Subcutaneous adipose tissue (tissue), 4 donors: ENCODE data around the gene ZNF101. TPM values are rescaled to one million over a fixed set of nuclear protein-coding genes. Genes with fewer than 3 reads are reported as not detected.

ENCODE experiments used
- CTCF ChIP-seq: fragments of 450-650 bp; IDR thresholded peaks from one replicate; pipeline ENCODE4 v1.5.1; 2016; ENCODE audit warnings: low read depth, mild to moderate bottlenecking, control low read depth, antibody characterized with exemption, moderate library complexity
- total RNA-seq, 4 donors: library from RNA; depleted of rRNA; stranded (reverse); fragments of >200 nt; gene quantifications; one replicate each; pipeline ENCODE4 v1.1.0, GENCODE V29; 2016

ZNF101 gene
- total RNA-seq, 4 donors from 2014 or later, result 4.5 to 11.6 (median 5.6) TPM

DNA sequence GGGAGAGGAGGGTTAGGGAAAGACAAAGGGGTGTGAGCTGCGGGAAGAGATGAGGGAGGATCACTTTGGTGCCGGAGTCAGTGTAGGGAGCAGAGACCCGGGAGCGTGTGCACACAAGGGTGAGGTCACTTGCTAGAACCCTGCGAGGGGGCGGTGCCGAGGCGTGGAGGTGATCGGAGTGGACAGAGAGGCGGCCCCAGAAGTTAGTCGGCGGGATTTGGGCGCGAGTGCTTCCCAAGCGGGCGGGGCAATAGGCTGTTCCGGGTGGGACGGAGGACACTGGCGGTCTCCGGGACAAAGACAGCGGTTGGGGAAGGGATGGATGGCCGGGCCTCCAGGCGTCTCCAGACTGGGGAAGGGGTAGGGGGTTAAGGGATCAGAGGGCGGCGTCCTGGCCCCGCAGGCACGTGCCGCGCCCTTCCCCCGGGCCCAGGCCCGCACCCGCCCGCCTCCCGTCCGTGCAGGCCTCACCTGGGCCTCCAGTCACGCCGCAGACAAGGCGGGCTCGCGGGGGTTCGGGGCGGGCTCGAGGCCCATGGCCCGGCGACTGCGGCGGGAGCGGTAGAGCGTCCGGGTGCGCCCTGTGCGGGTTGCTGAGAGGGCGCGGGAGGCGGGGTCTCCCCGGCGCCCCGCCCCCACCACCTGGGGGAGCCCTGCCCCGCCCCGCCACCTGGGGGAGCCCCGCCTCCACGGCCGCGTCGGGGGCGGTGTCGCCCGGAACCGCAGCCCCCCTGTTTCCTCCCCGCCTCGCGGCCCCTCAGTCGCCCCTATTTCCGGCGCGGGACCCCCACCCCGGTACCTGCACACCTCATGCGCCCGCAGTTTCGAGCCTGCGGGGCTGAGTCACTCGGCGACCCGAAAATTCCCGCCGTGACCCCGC is 40.8 kb upstream of the ZNF101 start, which contains the start of gene LPAR2:
Gene LPAR2 (minus strand): TSS at position 600 of the 880 bp plus-strand sequence. CDS start 945 bp downstream, outside the sequence.
- TF ChIP-seq CTCF, result no peak

GRCh38 chr19:19628501-19629134 is 40.0 kb upstream of the ZNF101 start:
- no peak for TF ChIP-seq CTCF

GRCh38 chr19:19630062-19630414 is 38.6 kb upstream of the ZNF101 start:
- TF ChIP-seq CTCF, result no peak

DNA sequence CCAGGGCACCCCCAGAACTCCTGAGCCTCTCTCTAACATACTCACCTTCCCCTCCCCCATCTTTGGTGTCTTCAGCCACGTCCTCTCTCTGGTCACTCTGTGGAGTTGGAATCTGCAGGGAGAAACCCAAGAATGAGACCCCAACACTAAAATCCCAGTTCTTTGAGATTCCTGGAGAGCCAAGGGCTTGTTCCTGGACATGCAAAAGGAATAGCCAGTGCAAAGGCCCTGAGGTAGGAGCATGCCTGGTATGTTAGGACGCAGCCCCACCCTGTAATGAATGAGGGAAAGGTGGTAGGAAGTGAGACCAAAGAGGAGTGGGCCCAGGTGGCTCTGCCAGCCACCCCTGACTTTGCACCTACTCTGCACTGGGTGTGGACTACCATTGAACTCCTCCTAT is 38.2 kb upstream of the ZNF101 start:
- TF ChIP-seq CTCF, result no peak

DNA sequence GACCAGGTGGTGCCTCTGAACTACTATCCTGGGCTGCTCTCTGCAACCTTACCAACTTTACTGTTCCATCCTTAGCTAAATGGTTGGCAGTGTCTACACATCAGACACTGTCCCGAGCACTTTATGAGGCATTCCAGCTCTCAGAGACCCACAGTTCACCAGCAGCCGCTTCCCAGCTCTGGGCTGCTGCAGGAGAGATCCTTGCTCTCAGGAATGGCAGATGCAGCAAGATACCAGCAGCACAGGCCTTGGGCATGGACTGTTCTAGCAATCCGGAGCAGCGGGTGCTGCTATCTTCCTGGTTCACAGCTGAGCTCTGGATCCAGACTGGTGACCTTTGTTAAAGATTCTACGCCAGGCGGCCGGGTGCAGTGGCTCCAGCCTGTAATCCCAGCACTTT is 37.3 kb upstream of the ZNF101 start:
- no peak for TF ChIP-seq CTCF

GRCh38 chr19:19632661-19633060 is 36.0 kb upstream of the ZNF101 start:
- no peak for TF ChIP-seq CTCF

GRCh38 chr19:19633711-19634515 is 34.7 kb upstream of the ZNF101 start:
- TF ChIP-seq CTCF, result no peak
